Thyroid gland (tissue), 4 donors: ENCODE results near the gene ACTR3C.

Experiments used
- POLR2A ChIP-seq, 2 donors: fragments of 450-650 bp; IDR thresholded peaks; one replicate each; pipeline ENCODE4 v1.6.1; 2017; ENCODE audit warnings: antibody characterized with exemption in 2 of 2, mild to moderate bottlenecking in 2 of 2, moderate library complexity in 1 of 2
- TF ChIP-seq, protein P1 (sequence below), 6 experiments: fragments of 200-600 bp in 3 of 6; fragments of 450-650 bp in 3 of 6; sonication (generic) in 3 of 6; IDR thresholded peaks; one replicate each; pipeline ENCODE4 v1.5.1; 2016 to 2019; ENCODE audit warnings: antibody characterized with exemption in 6 of 6, mild to moderate bottlenecking in 2 of 6, inconsistent platforms in 1 of 6, moderate library complexity in 1 of 6

DNA sequence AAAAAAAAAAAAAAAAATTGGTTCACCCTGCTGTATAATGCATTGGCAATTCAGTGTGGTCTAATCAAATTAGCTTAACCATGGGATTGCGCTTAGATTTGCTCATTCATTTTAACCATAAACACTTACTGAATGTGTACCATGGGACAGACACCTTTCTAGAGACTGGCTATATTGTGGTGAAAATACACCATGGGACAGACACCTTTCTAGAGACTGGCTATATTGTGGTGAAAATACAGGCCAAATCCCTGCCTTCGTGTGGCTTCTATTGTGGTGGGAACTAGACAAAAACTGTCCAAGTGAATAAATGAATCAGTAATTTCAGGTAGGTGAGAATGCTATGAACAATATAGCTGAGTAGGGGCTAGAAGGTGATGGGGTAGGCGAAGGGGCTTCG is 35.1 kb upstream of the ACTR3C start:
- TF ChIP-seq, protein P1, sequence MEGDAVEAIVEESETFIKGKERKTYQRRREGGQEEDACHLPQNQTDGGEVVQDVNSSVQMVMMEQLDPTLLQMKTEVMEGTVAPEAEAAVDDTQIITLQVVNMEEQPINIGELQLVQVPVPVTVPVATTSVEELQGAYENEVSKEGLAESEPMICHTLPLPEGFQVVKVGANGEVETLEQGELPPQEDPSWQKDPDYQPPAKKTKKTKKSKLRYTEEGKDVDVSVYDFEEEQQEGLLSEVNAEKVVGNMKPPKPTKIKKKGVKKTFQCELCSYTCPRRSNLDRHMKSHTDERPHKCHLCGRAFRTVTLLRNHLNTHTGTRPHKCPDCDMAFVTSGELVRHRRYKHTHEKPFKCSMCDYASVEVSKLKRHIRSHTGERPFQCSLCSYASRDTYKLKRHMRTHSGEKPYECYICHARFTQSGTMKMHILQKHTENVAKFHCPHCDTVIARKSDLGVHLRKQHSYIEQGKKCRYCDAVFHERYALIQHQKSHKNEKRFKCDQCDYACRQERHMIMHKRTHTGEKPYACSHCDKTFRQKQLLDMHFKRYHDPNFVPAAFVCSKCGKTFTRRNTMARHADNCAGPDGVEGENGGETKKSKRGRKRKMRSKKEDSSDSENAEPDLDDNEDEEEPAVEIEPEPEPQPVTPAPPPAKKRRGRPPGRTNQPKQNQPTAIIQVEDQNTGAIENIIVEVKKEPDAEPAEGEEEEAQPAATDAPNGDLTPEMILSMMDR (IDR thresholded peaks at IDR 0.05), result no peak
- no peak for TF ChIP-seq POLR2A (IDR thresholded peaks at IDR 0.05)
